Heart left ventricle (tissue), 16 donors: Measurements from ENCODE around the gene NLRP9. TPM values are rescaled to one million over a fixed set of nuclear protein-coding genes. Genes with fewer than 3 reads are reported as not detected.

Experiments used
- ATAC-seq, 4 donors: fragments of 200-7000 bp; cut with Tn5 transposase; one replicate each; pipeline ENCODE4 v1.9.1; 2020 to 2022; ENCODE audit warnings: moderate library complexity in 4 of 4, mild to moderate bottlenecking in 3 of 4, moderate number of reproducible peaks in 1 of 4
- DNase-seq, 5 donors: peaks; one replicate each; pipeline ENCODE4 v3.0.0-alpha.2; 2020
- H3K27ac ChIP-seq, 12 donors: fragments of 200-600 bp; sonication (generic) in 4 of 12; one replicate each; pipeline versions ENCODE4 v1.5.0 to v1.8.0; 2016 to 2022; ENCODE audit warnings: mild to moderate bottlenecking in 2 of 12
- H3K27me3 ChIP-seq, 9 donors: fragments of 200-600 bp; sonication (generic) in 2 of 9; one replicate each; pipeline versions ENCODE4 v1.5.1 to v1.8.0; 2016 to 2022; ENCODE audit warnings: mild to moderate bottlenecking in 3 of 9
- H3K36me3 ChIP-seq, 9 donors: fragments of 200-600 bp; sonication (generic) in 2 of 9; one replicate each; pipeline versions ENCODE4 v1.5.0 to v1.8.0; 2018 to 2022; ENCODE audit warnings: mild to moderate bottlenecking in 2 of 9
- H3K4me1 ChIP-seq, 12 donors: fragments of 200-600 bp; sonication (generic) in 4 of 12; one replicate each; pipeline versions ENCODE4 v1.5.0 to v1.8.0; 2016 to 2022; ENCODE audit warnings: mild to moderate bottlenecking in 3 of 12
- H3K4me3 ChIP-seq, 12 donors: fragments of 200-600 bp; sonication (generic) in 4 of 12; one replicate each; pipeline versions ENCODE4 v1.5.0 to v1.8.0; 2017 to 2022; ENCODE audit warnings: mild to moderate bottlenecking in 9 of 12, moderate library complexity in 4 of 12
- H3K9me3 ChIP-seq, 12 donors: fragments of 200-600 bp; sonication (generic) in 4 of 12; one replicate each; pipeline versions ENCODE4 v1.5.0 to v1.8.0; 2016 to 2022; ENCODE audit warnings: mild to moderate bottlenecking in 1 of 12
- CTCF ChIP-seq, 12 donors: fragments of 200-600 bp; sonication (generic) in 4 of 12; IDR thresholded peaks; one replicate each; pipeline versions ENCODE4 v1.5.0 to v1.8.0; 2018 to 2022; ENCODE audit warnings: antibody characterized with exemption in 12 of 12, mild to moderate bottlenecking in 5 of 12
- POLR2A ChIP-seq, 2 donors: fragments of 450-650 bp; IDR thresholded peaks; one replicate each; pipeline ENCODE4 v1.6.1; 2017; ENCODE audit warnings: antibody characterized with exemption in 2 of 2, mild to moderate bottlenecking in 2 of 2, moderate library complexity in 2 of 2
- WGBS, 4 donors: extraction: QIAGEN DNeasy Blood & Tissue Kit in 2 of 4; methylation state at CpG; one replicate each; pipeline versions ENCODE4 v1.1.5 to v1.1.7; 2013 to 2018; 5-methylcytosine and 5-hydroxymethylcytosine counted together
- intact Hi-C, 10 donors: fragments of 100-400 bp; cut with DNase I; formaldehyde crosslinking; loops; one replicate each; pipeline versions ENCODE4 v1.11.1 to v1.14.2; 2022
- polyA plus RNA-seq, 2 donors: library from polyadenylated mRNA; stranded (reverse); fragments of 200-250 nt; gene quantifications; one replicate each; pipeline ENCODE4 v1.2.3, GENCODE V29; 2013
- total RNA-seq, 9 donors: library from RNA; depleted of rRNA in 2 of 9; stranded (reverse); fragments of >200 nt in 2 of 9; fragmentation: NEBNext Ultra II Directional in 3 of 9; extraction: Animal tissue kit (Norgen Biotek cat#: 25700) in 3 of 9; gene quantifications; one replicate each; pipeline versions ENCODE4 v1.1.0 to v1.2.4, GENCODE V29; 2016 to 2023
- donor health status: ischemic (EF 13 %, LVEDD 7.1; RV severe dilation, severe dysfunction).
- donor health status: healthy with polysubstance abuse.
- donor health status: DM: no; HTN: yes; CAD: no.
- donor health status: DM: no; HTN: no; CAD: no.
- donor health status: ischemic (EF 25% LVEDD 6.9; RV normal size, moderate dysfunction).
- donor health status: ischemic (EF 25% LVEDD 5.7; RV mildly dilated, moderate dysfunction).
- donor health status: healthy.
- donor health status: DM: yes; HTN: yes; CAD: no.
- donor health status: ischemic (EF 35%, LVEDD 5.7; RV mildly dilated, moderate dysfunction).
- donor health status: nonischemic (EF 11% LVEDD 7.7; RV severe dilation, severe dysfunction).
- donor health status: DM: yes; HTN: yes; CAD: no.
- donor health status: PGD.
- donor health status: ischemic (EF 29% LVEDD 5.4; RV normal size, mild dysfunction).
- donor health status: nonischemic (EF 23%, LVEDD 6.1; RV moderate dilation, normal function).

Gene NLRP9
- total and polyA plus RNA-seq, 11 donors: not detected

GRCh38 chr19:55716531-55716930 is 21.7 kb downstream of the NLRP9 start:
- Histone ChIP-seq H3K27ac (no peak overlapping the region), H3K27me3 (peaks cover 6 to 75% (median 28%) of the 10 kb centered on the region in 9 donors), H3K36me3 (no peaks in the 10 kb centered on the region), H3K9me3 (peaks cover 0 to 11% (median 0%) of the 10 kb centered on the region in 12 donors), H3K4me1 (no peaks in the 10 kb centered on the region), H3K4me3 (no peak overlapping the region)
- TF ChIP-seq POLR2A (IDR thresholded peaks at IDR 0.05): no peak
- TF ChIP-seq CTCF (IDR thresholded peaks at IDR 0.05): no peak
- DNase-seq (no peak), ATAC-seq (no peak)
- 79 to 89% (median 84%) methylated on average over 15 of the region's 15 CpGs for WGBS, 4 donors
- intact Hi-C loops: no loop called here

GRCh38 chr19:55712804-55713631 is 25.2 kb downstream of the NLRP9 start:
- TF ChIP-seq POLR2A (IDR thresholded peaks at IDR 0.05) (no peak), CTCF (IDR thresholded peaks at IDR 0.05) (no peak)
- Histone ChIP-seq H3K4me1 (no peaks in the 10 kb centered on the region), H3K27ac (no peak overlapping the region), H3K4me3 (no peak overlapping the region), H3K36me3 (no peaks in the 10 kb centered on the region), H3K9me3 (no peaks in the 10 kb centered on the region), H3K27me3 (peaks cover 3 to 41% (median 11%) of the 10 kb centered on the region in 9 donors)
- no peak for DNase-seq
- 75 to 85% (median 85%) methylated on average over 2 of the region's 3 CpGs for WGBS, 4 donors
- ATAC-seq: no peak
- intact Hi-C loops: no loop called here

GRCh38 chr19:55711719-55712118 is 26.5 kb downstream of the NLRP9 start:
- H3K4me1 ChIP-seq: no peaks in the 10 kb centered on the region
- WGBS, 4 donors: 64 to 74% (median 72%) methylated on average over 12 to 18 of the region's 18 CpGs
- TF ChIP-seq POLR2A (IDR thresholded peaks at IDR 0.05) (no peak), CTCF (IDR thresholded peaks at IDR 0.05) (no peak)
- intact Hi-C loops: no loop called here
- DNase-seq (no peak), ATAC-seq (no peak)
- H3K27ac ChIP-seq: no peak overlapping the region
- no peaks in the 10 kb centered on the region for H3K36me3 ChIP-seq
- H3K9me3 ChIP-seq: no peaks in the 10 kb centered on the region
- H3K4me3 ChIP-seq: no peak overlapping the region
- H3K27me3 ChIP-seq: peaks cover 0 to 28% (median 5%) of the 10 kb centered on the region in 9 donors

- Histone ChIP-seq H3K27ac (no peak overlapping the region), H3K27me3 (no peaks in the 10 kb centered on the region), H3K4me3 (no peak overlapping the region), H3K9me3 (no peaks in the 10 kb centered on the region), H3K4me1 (peaks cover 0 to 5% (median 0%) of the 10 kb centered on the region in 12 donors), H3K36me3 (peaks cover 0 to 3% (median 0%) of the 10 kb centered on the region in 9 donors)
- intact Hi-C loops: no loop called here
- no peak for DNase-seq
- no peak for ATAC-seq
- WGBS, 4 donors: 92 to 96% (median 93%) methylated on average over 3 of the region's 3 CpGs
- TF ChIP-seq POLR2A (IDR thresholded peaks at IDR 0.05): no peak
- no peak for TF ChIP-seq CTCF (IDR thresholded peaks at IDR 0.05)
These were observed 32.2 kb downstream of the NLRP9 start for GRCh38 chr19:55705972-55706371.
